Caco-2 (cell line): Measurements from ENCODE around the gene ARHGAP24. TPM values are rescaled to one million over a fixed set of nuclear protein-coding genes. Genes with fewer than 3 reads are reported as not detected.

Experiments
- BruUV-seq: library from RNA; stranded (reverse); fragments of 400-500 nt; replicated peaks from 2 replicates; lab custom pipeline; 2021; lab: Mats Ljungman, UMichigan
- CTCF ChIA-PET: fragments of 300-600 bp; sonication (Branson Sonifier 250); formaldehyde crosslinking; loops from one replicate; lab custom pipeline; 2022; ENCODE audit warnings: antibody characterized with exemption; lab: Charles Lee
- POLR2A ChIA-PET: fragments of 300-600 bp; sonication (Branson Sonifier 250); formaldehyde crosslinking; loops from one replicate; lab custom pipeline; 2022; ENCODE audit warnings: antibody characterized with exemption; lab: Charles Lee
- DNase-seq, 2 experiments: peaks; one replicate each; pipeline versions ENCODE4 v3.0.0 to v3.0.0-alpha.2; 2020 to 2022
- H3K27me3 ChIP-seq: replicated peaks from 2 replicates; pipeline ENCODE4 v1.6.0; 2011; ENCODE audit warnings: low read length; ENCODE audit not compliant: control insufficient read depth, insufficient read depth
- H3K36me3 ChIP-seq: 2 replicates; pipeline ENCODE4 v1.5.1; 2011; ENCODE audit warnings: low read length; ENCODE audit not compliant: control insufficient read depth, insufficient read depth
- H3K4me1 ChIP-seq: fragments of 250-450 bp; sonication (Bioruptor Pico); 2 replicates; pipeline ENCODE4 v1.5.1; 2020; ENCODE audit warnings: mild to moderate bottlenecking
- H3K4me3 ChIP-seq: 2 replicates; pipeline ENCODE4 v1.5.1; 2011; ENCODE audit warnings: low read depth, mild to moderate bottlenecking, control low read depth, low read length
- H3K9me3 ChIP-seq: fragments of 250-450 bp; sonication (Bioruptor Pico); 2 replicates; pipeline ENCODE4 v1.5.1; 2020; ENCODE audit warnings: mild to moderate bottlenecking, moderate library complexity
- H3K27ac Mint-ChIP-seq: one replicate; pipeline ENCODE4 v1.8.0; 2022; ENCODE audit warnings: mixed read lengths; ENCODE audit not compliant: unreplicated experiment
- H3K27me3 Mint-ChIP-seq: one replicate; pipeline ENCODE4 v1.8.0; 2022; ENCODE audit warnings: mixed read lengths; ENCODE audit not compliant: insufficient read depth, unreplicated experiment
- H3K36me3 Mint-ChIP-seq: one replicate; pipeline ENCODE4 v1.8.0; 2022; ENCODE audit warnings: mild to moderate bottlenecking, mixed read lengths; ENCODE audit not compliant: insufficient read depth, unreplicated experiment
- H3K4me1 Mint-ChIP-seq: one replicate; pipeline ENCODE4 v1.8.0; 2022; ENCODE audit warnings: low read depth, mixed read lengths; ENCODE audit not compliant: unreplicated experiment
- H3K4me3 Mint-ChIP-seq: one replicate; pipeline ENCODE4 v1.8.0; 2022; ENCODE audit warnings: mild to moderate bottlenecking, moderate library complexity, mixed read lengths; ENCODE audit not compliant: unreplicated experiment
- H3K9me3 Mint-ChIP-seq: one replicate; pipeline ENCODE4 v1.8.0; 2022; ENCODE audit warnings: mixed read lengths; ENCODE audit not compliant: unreplicated experiment
- CTCF ChIP-seq, 2 experiments: fragments of 200-600 bp in 1 of 2; IDR thresholded peaks; 1 replicate in 1 of 2; 2 replicates in 1 of 2; pipeline versions ENCODE4 v1.5.1 to v1.8.0; 2011 to 2022; ENCODE audit warnings: antibody characterized with exemption in 1 of 2, control low read depth in 1 of 2, inconsistent platforms in 1 of 2, low read depth in 1 of 2, low read length in 1 of 2, mild to moderate bottlenecking in 1 of 2, moderate library complexity in 1 of 2; ENCODE audit not compliant: insufficient read depth in 1 of 2, severe bottlenecking in 1 of 2, unreplicated experiment in 1 of 2
- intact Hi-C: fragments of 100-400 bp; cut with micrococcal nuclease; formaldehyde crosslinking; loops from one replicate; pipeline ENCODE4 v1.10.0; 2022; ENCODE audit not compliant: unreplicated experiment
- total RNA-seq: library from RNA; stranded (reverse); gene quantifications from 2 replicates; pipeline ENCODE4 v1.2.3, GENCODE V29; 2022

The ARHGAP24 gene
- total RNA-seq, 1 experiment from 2014 or later = 2.8 TPM

GRCh38 chr4:85672116-85672515, 197.2 kb downstream of the ARHGAP24 start:
- no peak overlapping the region for H3K4me3 Mint-ChIP-seq
- peaks cover 4% of the 10 kb centered on the region for H3K27me3 Mint-ChIP-seq
- intact Hi-C loops = no loop called here
- Histone ChIP-seq H3K4me1 (no peaks in the 10 kb centered on the region), H3K9me3 (no peaks in the 10 kb centered on the region), H3K27me3 (no peaks in the 10 kb centered on the region), H3K4me3 (no peak overlapping the region), H3K36me3 (no peaks in the 10 kb centered on the region)
- H3K4me1 Mint-ChIP-seq = no peaks in the 10 kb centered on the region
- H3K9me3 Mint-ChIP-seq = no peaks in the 10 kb centered on the region
- no peak for TF ChIP-seq CTCF (IDR thresholded peaks at IDR 0.05; ENCODE audit: insufficient read depth in 1 of 2, low read depth in 1 of 2, low read length in 1 of 2, severe bottlenecking in 1 of 2, unreplicated experiment in 1 of 2)
- H3K36me3 Mint-ChIP-seq = no peaks in the 10 kb centered on the region
- POLR2A ChIA-PET = no interaction called here
- CTCF ChIA-PET = no interaction called here
- no TSS peak for BruUV-seq
- DNase-seq = no peak
- H3K27ac Mint-ChIP-seq = no peak overlapping the region

- Mint-ChIP-seq H3K4me1 (no peaks in the 10 kb centered on the region), H3K4me3 (no peak overlapping the region), H3K36me3 (no peaks in the 10 kb centered on the region), H3K27ac (no peak overlapping the region), H3K27me3 (peaks cover 4% of the 10 kb centered on the region), H3K9me3 (no peaks in the 10 kb centered on the region)
- H3K9me3 ChIP-seq = no peaks in the 10 kb centered on the region
- DNase-seq = no peak
- BruUV-seq = no TSS peak
- POLR2A ChIA-PET = no interaction called here
- no peak for TF ChIP-seq CTCF (IDR thresholded peaks at IDR 0.05; ENCODE audit: insufficient read depth in 1 of 2, low read depth in 1 of 2, low read length in 1 of 2, severe bottlenecking in 1 of 2, unreplicated experiment in 1 of 2)
- H3K4me3 ChIP-seq = no peak overlapping the region
- CTCF ChIA-PET = no interaction called here
- no peaks in the 10 kb centered on the region for H3K36me3 ChIP-seq
- intact Hi-C loops = no loop called here
- H3K4me1 ChIP-seq = no peaks in the 10 kb centered on the region
- H3K27me3 ChIP-seq = no peaks in the 10 kb centered on the region
Observed at GRCh38 chr4:85672959-85673358, 198.0 kb downstream of the ARHGAP24 start.

GRCh38 chr4:85673540-85673939, 198.6 kb downstream of the ARHGAP24 start:
- no peak for DNase-seq
- Mint-ChIP-seq H3K36me3 (no peaks in the 10 kb centered on the region), H3K27ac (no peak overlapping the region), H3K4me3 (no peak overlapping the region), H3K27me3 (peaks cover 4% of the 10 kb centered on the region), H3K9me3 (no peaks in the 10 kb centered on the region), H3K4me1 (no peaks in the 10 kb centered on the region)
- ChIA-PET CTCF (no interaction called here), POLR2A (no interaction called here)
- H3K4me1 ChIP-seq = no peaks in the 10 kb centered on the region
- no peak for TF ChIP-seq CTCF (IDR thresholded peaks at IDR 0.05; ENCODE audit: insufficient read depth in 1 of 2, low read depth in 1 of 2, low read length in 1 of 2, severe bottlenecking in 1 of 2, unreplicated experiment in 1 of 2)
- no peaks in the 10 kb centered on the region for H3K36me3 ChIP-seq
- H3K9me3 ChIP-seq = no peaks in the 10 kb centered on the region
- intact Hi-C loops = no loop called here
- no peaks in the 10 kb centered on the region for H3K27me3 ChIP-seq
- no peak overlapping the region for H3K4me3 ChIP-seq
- no TSS peak for BruUV-seq
